GM21723 (cell line): ENCODE results near the gene AGTPBP1.
A peak's percentile ranks its signal among the peaks of the same experiment; 100 is the strongest.
"Not testable (repeated sequence)": the region's sequence is repeated elsewhere in the genome, so short reads cannot be mapped to it uniquely, and the experiment has no call there.

Source experiments
- ATAC-seq: cut with Tn5 transposase; IDR thresholded peaks from one replicate; pipeline ENCODE4 v1.9.1; 2021; ENCODE audit warnings: mild to moderate bottlenecking, moderate library complexity; ENCODE audit not compliant: unreplicated experiment

The AGTPBP1 gene

GRCh38 chr9:85741875-85742596 lies at the start of gene AGTPBP1:
AGTPBP1 (minus strand) TSS chr9:85741954; CDS start chr9:85712533, 29,421 bp downstream.
- ATAC-seq, result peak; percentile 86

DNA sequence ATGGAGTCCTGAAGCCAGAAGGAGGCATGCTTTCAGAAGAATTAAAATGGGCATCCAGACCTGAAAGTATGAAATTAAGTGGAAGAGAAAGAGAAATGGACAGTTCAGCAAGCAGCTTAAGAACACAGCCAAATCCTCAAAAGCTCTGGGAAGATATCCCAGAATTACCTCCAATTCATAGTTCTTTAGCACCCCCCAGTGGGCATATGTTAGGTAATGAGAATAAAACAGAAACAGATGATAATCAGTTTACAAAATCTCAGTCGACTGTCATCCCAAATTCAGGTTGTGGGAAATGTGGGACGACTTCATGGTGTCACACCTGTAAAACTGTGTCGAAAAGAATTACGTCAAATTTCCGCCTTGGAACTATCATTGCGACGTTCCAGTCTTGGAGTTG lies 44.4 kb upstream of the AGTPBP1 start:
- ATAC-seq, result not testable (repeated sequence)

DNA sequence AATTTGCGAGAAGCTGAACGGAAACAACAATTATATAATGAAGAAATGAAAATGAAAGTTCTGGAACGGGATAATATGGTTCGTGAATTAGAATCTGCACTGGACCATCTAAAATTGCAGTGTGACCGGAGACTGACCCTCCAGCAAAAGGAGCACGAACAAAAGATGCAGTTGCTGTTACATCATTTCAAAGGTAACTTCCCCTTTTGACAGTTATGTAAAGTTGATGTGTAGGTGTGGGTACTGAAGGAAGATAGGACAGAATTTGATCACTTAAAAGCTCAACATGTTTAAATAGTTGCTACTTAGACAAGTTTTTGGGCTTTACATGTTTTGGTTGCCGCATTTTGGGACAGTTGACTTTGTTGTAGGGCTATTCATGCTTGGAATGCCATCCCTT lies 32.1 kb upstream of the AGTPBP1 start:
- peak; percentile 54 for ATAC-seq

DNA sequence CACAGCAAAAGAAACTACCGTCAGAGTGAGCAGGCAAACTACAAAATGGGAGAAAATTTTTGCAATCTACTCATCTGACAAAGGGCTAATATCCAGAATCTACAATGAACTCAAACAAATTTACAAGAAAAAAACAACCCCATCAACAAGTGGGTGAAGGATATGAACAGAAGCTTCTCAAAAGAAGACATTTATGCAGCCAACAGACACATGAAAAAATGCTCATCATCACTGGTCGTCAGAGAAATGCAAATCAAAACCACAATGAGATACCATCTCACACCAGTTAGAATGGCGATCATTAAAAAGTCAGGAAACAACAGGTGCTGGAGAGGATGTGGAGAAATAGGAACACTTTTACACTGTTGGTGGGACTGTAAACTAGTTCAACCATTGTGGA lies 20.0 kb upstream of the AGTPBP1 start:
- not testable (repeated sequence) for ATAC-seq

DNA sequence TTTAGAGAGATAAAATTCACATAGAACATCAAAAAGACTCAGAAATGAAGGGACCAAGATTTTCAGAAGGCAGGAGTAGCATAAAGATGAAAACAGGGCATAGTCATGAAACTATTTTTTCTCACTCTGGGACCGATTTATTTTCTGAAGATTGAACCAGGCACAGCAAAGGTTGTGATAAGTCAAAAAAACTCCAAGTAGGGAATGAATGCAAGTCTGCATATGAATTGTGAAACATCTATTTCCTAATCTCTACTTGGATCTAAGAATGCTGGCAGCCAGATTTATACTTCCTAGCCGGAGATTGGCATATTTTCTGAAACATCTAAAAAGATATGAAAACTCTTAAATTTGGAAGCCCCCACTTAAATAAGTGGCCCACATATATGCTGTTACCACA lies 16.0 kb upstream of the AGTPBP1 start:
- not testable (repeated sequence) for ATAC-seq

DNA sequence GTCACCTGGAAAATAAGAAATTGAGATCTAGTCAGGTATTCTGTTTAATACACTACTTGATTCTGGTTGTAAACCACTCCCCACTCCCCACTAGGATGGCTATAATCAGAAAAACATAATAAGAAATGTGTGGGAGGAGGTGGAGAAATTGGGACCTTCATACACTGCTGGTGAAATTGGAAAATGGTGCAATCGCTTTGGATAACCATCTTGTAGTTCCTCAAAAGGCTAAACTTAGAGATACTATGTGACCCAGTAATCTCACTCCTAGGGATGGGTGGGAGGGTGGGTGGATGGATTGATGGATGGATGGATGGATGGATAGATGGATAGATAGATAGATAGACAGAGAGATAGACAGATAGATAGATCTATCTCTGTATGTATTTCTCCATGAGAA lies 14.5 kb upstream of the AGTPBP1 start:
- ATAC-seq, result not testable (repeated sequence)

DNA sequence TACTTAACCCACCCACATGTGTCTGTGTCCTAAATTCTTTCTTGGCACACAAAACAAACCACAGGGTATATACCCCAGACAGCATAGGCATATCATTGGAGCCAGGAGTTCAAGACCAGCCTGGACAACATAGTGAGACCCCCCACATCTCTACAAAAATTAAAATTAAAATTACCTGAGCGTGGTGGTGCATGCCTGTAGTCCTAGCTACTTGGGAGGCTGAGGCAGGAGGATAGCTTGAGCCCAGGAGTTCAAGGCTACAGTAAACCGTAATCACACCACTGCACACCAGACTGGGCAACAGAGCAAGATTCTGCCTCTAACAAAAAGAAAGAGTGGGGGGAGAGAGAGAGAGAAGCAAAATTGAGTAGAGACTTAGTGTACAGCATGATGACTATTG lies 4.6 kb upstream of the AGTPBP1 start:
- ATAC-seq, result no peak

DNA sequence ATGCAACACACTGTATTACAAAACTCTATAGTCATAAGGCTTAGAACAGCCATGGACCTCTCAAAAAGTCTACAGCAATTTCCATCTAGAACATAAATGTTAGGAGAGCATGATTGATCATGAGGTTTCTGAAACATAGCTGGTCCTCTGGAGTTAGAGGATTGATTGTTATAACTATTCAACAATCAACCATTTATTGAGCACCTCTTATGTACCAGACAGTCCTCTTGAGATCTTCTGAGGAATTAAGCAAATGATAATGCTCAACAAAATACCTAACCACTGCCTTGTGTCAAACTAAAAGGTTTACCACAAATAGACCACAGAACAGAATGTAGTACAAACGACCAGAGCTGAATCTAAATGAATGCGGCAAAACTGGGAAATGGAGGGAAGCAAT lies 3.4 kb upstream of the AGTPBP1 start:
- ATAC-seq, result no peak

- ATAC-seq, result no peak
These were observed 2.7 kb upstream of the AGTPBP1 start for GRCh38 chr9:85744480-85744879.

DNA sequence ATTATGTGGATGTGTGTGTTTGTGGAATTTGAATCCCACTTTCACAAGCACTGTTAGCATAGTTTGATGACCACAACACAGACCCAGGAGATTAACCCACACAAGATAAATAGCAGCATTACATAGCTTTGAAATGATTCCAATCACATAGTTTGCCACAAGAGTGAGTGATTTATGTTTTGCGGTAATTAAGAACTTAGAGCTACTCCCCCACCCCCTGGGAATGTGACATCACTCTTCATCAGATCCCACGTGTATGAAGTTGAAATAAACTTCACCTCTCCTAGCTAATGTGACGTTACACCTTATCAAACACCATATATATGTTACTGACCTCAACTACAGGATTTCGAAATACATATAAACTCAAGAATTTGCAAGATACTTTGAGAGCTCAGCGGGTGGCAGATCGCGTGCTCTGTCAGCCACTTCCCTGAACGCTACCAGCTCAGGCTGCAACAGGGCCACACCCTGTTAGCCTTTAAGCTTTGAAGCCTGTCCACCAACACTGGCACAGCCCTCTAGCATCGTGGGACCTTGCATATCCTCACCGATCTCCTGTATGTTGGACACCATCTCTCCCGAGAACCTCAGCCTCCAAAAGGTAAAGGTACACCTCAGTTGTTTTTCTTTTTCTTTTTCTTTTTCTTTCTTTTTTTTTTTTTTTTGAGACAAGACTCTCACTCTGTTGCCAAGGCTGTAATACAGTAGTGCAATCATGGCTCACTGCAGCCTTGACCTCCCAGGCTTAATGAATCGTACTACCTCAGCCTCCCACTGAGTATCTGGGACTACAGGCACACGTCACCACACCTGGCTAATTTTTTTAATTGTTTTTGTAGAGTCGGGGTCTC lies 1.7 kb upstream of the AGTPBP1 start:
- ATAC-seq, result no peak

DNA sequence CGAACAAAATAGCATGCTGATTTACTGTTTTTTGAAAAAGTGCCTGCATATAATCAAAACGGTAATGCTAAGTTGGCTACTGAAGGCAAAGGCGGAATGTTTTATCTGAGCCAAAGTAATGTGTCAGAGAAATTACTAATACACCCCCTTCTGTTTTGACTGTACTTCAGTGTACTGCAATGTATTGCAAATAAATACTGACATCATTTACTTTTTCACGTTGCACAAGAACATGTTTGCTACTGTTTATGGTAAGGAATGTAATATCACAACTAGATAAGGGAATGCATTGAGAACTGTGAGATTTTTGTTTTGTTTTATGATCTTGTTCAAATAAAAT lies 813 bp upstream of the AGTPBP1 start:
- no peak for ATAC-seq

GRCh38 chr9:85741095-85741874 lies 469 bp downstream of the AGTPBP1 start:
- ATAC-seq, result peak; percentile 50

GRCh38 chr9:85740787-85741094 lies 1.0 kb downstream of the AGTPBP1 start:
- no peak for ATAC-seq

GRCh38 chr9:85738509-85738908 lies 3.2 kb downstream of the AGTPBP1 start:
- ATAC-seq, result no peak

- ATAC-seq, result no peak
These were observed 4.1 kb downstream of the AGTPBP1 start for GRCh38 chr9:85737671-85738070.

GRCh38 chr9:85730916-85731630 lies 10.7 kb downstream of the AGTPBP1 start:
- no peak for ATAC-seq

- no peak for ATAC-seq
These were observed 11.9 kb downstream of the AGTPBP1 start for GRCh38 chr9:85729882-85730281.

- ATAC-seq, result no peak
These were observed 14.3 kb downstream of the AGTPBP1 start for GRCh38 chr9:85727500-85727899.

DNA sequence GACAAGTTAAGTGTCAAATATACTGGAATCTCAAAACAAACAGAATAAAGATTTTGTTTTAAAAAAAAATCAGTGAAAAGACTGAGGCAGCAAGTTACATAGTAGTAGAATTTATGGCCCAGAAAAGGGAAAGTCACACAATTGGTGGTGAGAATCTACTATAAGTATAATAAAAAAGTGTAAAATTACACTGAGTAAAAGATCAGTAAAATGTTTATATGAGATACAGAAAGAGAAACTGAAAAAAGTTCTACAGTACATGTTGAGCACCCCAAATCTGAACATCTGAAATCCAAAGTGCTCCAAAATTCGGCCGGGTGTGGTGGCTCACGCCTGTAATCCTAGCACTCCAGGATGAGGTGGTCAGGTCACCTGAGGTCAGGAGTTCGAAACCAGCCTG lies 15.0 kb downstream of the AGTPBP1 start:
- ATAC-seq, result no peak

GRCh38 chr9:85723215-85723614 lies 18.5 kb downstream of the AGTPBP1 start:
- ATAC-seq, result no peak

DNA sequence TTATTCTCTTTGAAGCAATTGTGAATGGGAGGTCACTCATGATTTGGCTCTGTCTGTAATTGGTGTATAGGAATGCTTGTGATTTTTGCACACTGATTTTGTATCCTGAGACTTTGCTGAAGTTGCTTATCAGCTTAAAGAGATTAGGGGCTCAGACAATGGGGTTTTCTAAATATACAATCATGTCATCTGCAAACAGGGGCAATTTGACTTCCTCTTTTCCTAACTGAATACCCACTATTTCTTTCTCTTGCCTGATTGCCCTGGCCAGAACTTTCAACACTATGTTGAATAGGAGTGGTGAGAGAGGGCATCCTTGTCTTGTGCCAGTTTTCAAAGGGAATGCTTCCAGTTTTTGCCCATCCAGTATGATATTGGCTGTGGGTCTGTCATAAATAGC lies 22.3 kb downstream of the AGTPBP1 start:
- not testable (repeated sequence) for ATAC-seq
